ENCODE results near the gene STING1. TPM values are rescaled to one million over a fixed set of nuclear protein-coding genes. Genes with fewer than 3 reads are reported as not detected.

Gene STING1
- total and polyA plus RNA-seq, 2 donors from 2014 or later: 29.8 to 109 TPM

DNA sequence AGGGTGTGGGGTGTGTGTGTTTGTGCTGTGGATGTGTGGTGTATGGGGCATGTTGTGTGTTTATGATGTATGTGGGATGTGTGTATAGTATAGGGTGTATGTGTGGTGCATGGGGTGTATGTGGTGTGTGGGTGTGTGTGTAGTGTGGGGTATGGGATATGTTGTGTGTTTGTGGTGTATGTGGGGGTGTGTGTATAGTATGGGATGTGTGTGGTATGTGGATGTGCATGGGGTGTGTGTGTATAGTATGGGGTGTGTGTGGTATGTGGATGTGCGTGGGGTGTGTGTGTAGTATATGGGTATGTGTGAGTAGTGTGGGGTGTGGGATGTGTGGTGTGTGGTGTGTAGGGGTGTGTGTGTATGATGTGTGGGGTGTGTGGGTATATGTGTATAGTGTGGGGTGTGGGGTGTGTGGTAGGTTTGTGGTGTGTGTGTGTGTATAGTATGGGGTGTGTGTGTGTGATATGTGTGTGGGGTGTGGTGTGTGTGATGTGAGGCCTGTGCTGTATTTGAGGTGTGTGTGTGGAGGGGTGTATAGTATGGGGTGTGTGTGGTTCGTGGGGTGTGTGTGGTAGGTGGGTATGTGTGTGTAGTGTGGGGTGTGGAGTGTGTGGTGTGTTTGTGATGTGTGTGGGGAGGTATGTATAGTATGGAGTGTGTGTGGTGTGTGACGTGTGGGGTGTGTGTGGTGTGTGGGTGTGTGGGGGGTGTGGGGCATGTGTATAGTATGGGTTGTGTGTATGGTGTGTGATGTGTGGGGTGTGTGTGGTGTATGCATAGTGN is 30.5 kb downstream of the STING1 start:
- Histone ChIP-seq H3K27ac (ENCODE audit: low read depth in 2 of 2, low read length in 2 of 2) (no peak overlapping the region), H3K36me3 (ENCODE audit: control insufficient read depth in 2 of 3, insufficient read depth in 3 of 3, low read length in 3 of 3) (no peaks in the 10 kb centered on the region), H3K27me3 (ENCODE audit: control insufficient read depth, insufficient read depth, low read length) (no peaks in the 10 kb centered on the region), H3K9ac (ENCODE audit: low read length in 3 of 3) (no peak overlapping the region), H3K4me3 (ENCODE audit: low read length in 3 of 3) (no peak overlapping the region), H3K4me1 (ENCODE audit: control insufficient read depth in 2 of 3, insufficient read depth in 2 of 3, low read depth in 1 of 3, low read length in 3 of 3) (no peaks in the 10 kb centered on the region), H3K9me3 (ENCODE audit: control insufficient read depth in 2 of 3, insufficient read depth in 1 of 3, low read length in 3 of 3) (no peaks in the 10 kb centered on the region)
- FAIRE-seq: no peak
- no peak for TF ChIP-seq CTCF (IDR thresholded peaks at IDR 0.05; ENCODE audit: borderline replicate concordance, extremely low read depth, insufficient read depth)
- DNase-seq: no peak
- intact Hi-C loops (cut with DNase I): no loop called here

- no peak overlapping the region for H3K9ac ChIP-seq (ENCODE audit: low read length in 3 of 3)
- no peak for FAIRE-seq
- H3K27me3 ChIP-seq (ENCODE audit: control insufficient read depth, insufficient read depth, low read length): no peaks in the 10 kb centered on the region
- no peaks in the 10 kb centered on the region for H3K36me3 ChIP-seq (ENCODE audit: control insufficient read depth in 2 of 3, insufficient read depth in 3 of 3, low read length in 3 of 3)
- no peaks in the 10 kb centered on the region for H3K4me1 ChIP-seq (ENCODE audit: control insufficient read depth in 2 of 3, insufficient read depth in 2 of 3, low read depth in 1 of 3, low read length in 3 of 3)
- no peak for DNase-seq
- H3K27ac ChIP-seq (ENCODE audit: low read depth in 2 of 2, low read length in 2 of 2): no peak overlapping the region
- intact Hi-C loops (cut with DNase I): no loop called here
- H3K9me3 ChIP-seq (ENCODE audit: control insufficient read depth in 2 of 3, insufficient read depth in 1 of 3, low read length in 3 of 3): no peaks in the 10 kb centered on the region
- no peak for TF ChIP-seq CTCF (IDR thresholded peaks at IDR 0.05; ENCODE audit: borderline replicate concordance, extremely low read depth, insufficient read depth)
- H3K4me3 ChIP-seq (ENCODE audit: low read length in 3 of 3): no peak overlapping the region
Measured at GRCh38 chr5:139451176-139451575, 31.4 kb downstream of the STING1 start.

DNA sequence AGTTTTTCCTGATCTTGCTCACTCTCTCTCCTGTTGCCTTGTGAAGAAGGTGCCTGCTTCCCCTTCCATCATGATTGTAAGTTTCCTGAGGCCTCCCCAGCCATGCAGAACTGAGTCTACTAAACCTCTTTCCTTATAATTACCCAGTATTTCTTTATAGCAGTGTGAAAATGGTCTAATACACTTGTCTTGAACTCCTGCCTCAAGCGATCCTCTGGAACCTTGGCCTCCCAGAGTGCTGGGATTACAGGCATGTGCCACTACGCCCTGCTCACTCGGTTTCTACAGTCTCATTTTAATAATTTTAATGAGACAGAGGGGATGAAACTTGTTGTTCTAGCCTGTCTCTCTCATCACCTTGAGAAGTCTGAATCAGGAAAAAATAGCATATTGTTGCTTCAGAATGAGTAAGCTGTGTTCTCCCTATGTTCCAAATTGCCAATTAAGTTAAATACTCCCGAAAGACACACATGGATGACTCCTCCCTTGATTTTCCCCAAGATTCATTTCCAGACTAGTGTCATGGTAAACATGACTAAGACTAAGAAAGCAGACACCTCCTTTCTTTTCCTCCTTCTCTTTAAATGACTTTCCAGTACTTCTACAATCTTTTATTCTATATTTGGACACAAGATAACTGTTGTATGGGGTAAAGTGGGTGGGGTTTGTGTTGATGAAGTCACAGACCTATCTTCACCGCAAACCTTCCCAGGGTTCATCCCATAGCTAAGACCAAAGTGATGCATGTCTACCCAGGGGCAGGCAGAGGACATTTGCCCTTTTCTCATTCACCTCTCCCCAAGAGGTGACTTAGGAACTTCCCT is 35.4 kb downstream of the STING1 start:
- H3K4me1 ChIP-seq (ENCODE audit: control insufficient read depth in 2 of 3, insufficient read depth in 2 of 3, low read depth in 1 of 3, low read length in 3 of 3): no peaks in the 10 kb centered on the region
- H3K9ac ChIP-seq (ENCODE audit: low read length in 3 of 3): no peak overlapping the region
- no peak for TF ChIP-seq CTCF (IDR thresholded peaks at IDR 0.05; ENCODE audit: borderline replicate concordance, extremely low read depth, insufficient read depth)
- H3K4me3 ChIP-seq (ENCODE audit: low read length in 3 of 3): no peak overlapping the region
- DNase-seq: no peak
- H3K27ac ChIP-seq (ENCODE audit: low read depth in 2 of 2, low read length in 2 of 2): no peak overlapping the region
- no peaks in the 10 kb centered on the region for H3K9me3 ChIP-seq (ENCODE audit: control insufficient read depth in 2 of 3, insufficient read depth in 1 of 3, low read length in 3 of 3)
- no peaks in the 10 kb centered on the region for H3K36me3 ChIP-seq (ENCODE audit: control insufficient read depth in 2 of 3, insufficient read depth in 3 of 3, low read length in 3 of 3)
- intact Hi-C loops (cut with DNase I): no loop called here
- FAIRE-seq: no peak
- no peaks in the 10 kb centered on the region for H3K27me3 ChIP-seq (ENCODE audit: control insufficient read depth, insufficient read depth, low read length)
